PFSK-1 (cell line): ENCODE measurements around the gene CIART.

ENCODE experiments used
- FOXP2 ChIP-seq: optimal IDR thresholded peaks from 2 replicates; pipeline ENCODE3; 2011; ENCODE audit warnings: borderline replicate concordance, control low read depth, inconsistent platforms; ENCODE audit not compliant: insufficient read depth; ENCODE audit errors: extremely low read length, extremely low read depth
- POLR2AphosphoS5 ChIP-seq: IDR thresholded peaks from 2 replicates; pipeline ENCODE4 v1.6.1; 2012; ENCODE audit warnings: low read depth, mild to moderate bottlenecking, control low read depth, low read length, moderate library complexity
- REST ChIP-seq, 2 experiments: IDR thresholded peaks; 2 replicates each; pipeline versions ENCODE4 v1.6.1 to v1.8.0; 2011 to 2012; ENCODE audit warnings: low read depth in 2 of 2, low read length in 2 of 2, control low read depth in 1 of 2, inconsistent platforms in 1 of 2, mild to moderate bottlenecking in 1 of 2, moderate library complexity in 1 of 2; ENCODE audit not compliant: insufficient read depth in 1 of 2
- SIN3A ChIP-seq: IDR thresholded peaks from 2 replicates; pipeline ENCODE4 v1.6.1; 2012; ENCODE audit warnings: mild to moderate bottlenecking, low read length, moderate library complexity, borderline replicate concordance; ENCODE audit not compliant: insufficient read depth
- TAF1 ChIP-seq: IDR thresholded peaks from 2 replicates; pipeline ENCODE4 v1.6.1; 2012; ENCODE audit warnings: low read length, control low read depth, borderline replicate concordance; ENCODE audit not compliant: insufficient read depth

Gene CIART

GRCh38 chr1:150235294-150235851 is 47.0 kb upstream of the CIART start:
- no peak for TF ChIP-seq POLR2AphosphoS5
- TF ChIP-seq REST (IDR thresholded peaks at IDR 0.05; ENCODE audit: insufficient read depth in 1 of 2, low read depth in 2 of 2, low read length in 2 of 2): no peak

GRCh38 chr1:150235852-150236613 is 46.3 kb upstream of the CIART start, which contains the start of gene ANP32E:
Gene ANP32E (minus strand): TSS chr1:150236112. CDS start chr1:150235786, 326 bp downstream.
- peak; percentile 77 to 86 for TF ChIP-seq REST (IDR thresholded peaks at IDR 0.05; ENCODE audit: insufficient read depth in 1 of 2, low read depth in 2 of 2, low read length in 2 of 2)
- TF ChIP-seq FOXP2: peak; percentile 86
- TF ChIP-seq TAF1: peak; percentile 100
- TF ChIP-seq POLR2AphosphoS5: peak; percentile 85
- peak; percentile 87; the same call in 1 of the 2 replicates for TF ChIP-seq SIN3A

- TF ChIP-seq TAF1 (no peak), FOXP2 (no peak), REST (IDR thresholded peaks at IDR 0.05; ENCODE audit: insufficient read depth in 1 of 2, low read depth in 2 of 2, low read length in 2 of 2) (no peak), POLR2AphosphoS5 (no peak), SIN3A (no peak)
These were observed 45.7 kb upstream of the CIART start for GRCh38 chr1:150236614-150237100.

GRCh38 chr1:150237746-150238145 is 44.6 kb upstream of the CIART start:
- TF ChIP-seq REST (IDR thresholded peaks at IDR 0.05; ENCODE audit: insufficient read depth in 1 of 2, low read depth in 2 of 2, low read length in 2 of 2) (no peak), TAF1 (no peak), FOXP2 (no peak), POLR2AphosphoS5 (no peak), SIN3A (no peak)
